Peyer's patch (tissue), 4 donors: ENCODE data around the gene RMRP.

Experiments used
- POLR2A ChIP-seq, 2 donors: fragments of 450-650 bp; IDR thresholded peaks; one replicate each; pipeline ENCODE4 v1.5.1; 2017; ENCODE audit warnings: antibody characterized with exemption in 2 of 2, mild to moderate bottlenecking in 2 of 2, moderate library complexity in 2 of 2
- TF ChIP-seq, protein P1 (sequence below), 6 experiments: fragments of 450-650 bp in 4 of 6; fragments of 200-600 bp in 2 of 6; sonication (generic) in 1 of 6; IDR thresholded peaks; one replicate each; pipeline ENCODE4 v1.5.1; 2017 to 2019; ENCODE audit warnings: antibody characterized with exemption in 6 of 6, mild to moderate bottlenecking in 3 of 6, moderate library complexity in 1 of 6

- TF ChIP-seq, protein P1, sequence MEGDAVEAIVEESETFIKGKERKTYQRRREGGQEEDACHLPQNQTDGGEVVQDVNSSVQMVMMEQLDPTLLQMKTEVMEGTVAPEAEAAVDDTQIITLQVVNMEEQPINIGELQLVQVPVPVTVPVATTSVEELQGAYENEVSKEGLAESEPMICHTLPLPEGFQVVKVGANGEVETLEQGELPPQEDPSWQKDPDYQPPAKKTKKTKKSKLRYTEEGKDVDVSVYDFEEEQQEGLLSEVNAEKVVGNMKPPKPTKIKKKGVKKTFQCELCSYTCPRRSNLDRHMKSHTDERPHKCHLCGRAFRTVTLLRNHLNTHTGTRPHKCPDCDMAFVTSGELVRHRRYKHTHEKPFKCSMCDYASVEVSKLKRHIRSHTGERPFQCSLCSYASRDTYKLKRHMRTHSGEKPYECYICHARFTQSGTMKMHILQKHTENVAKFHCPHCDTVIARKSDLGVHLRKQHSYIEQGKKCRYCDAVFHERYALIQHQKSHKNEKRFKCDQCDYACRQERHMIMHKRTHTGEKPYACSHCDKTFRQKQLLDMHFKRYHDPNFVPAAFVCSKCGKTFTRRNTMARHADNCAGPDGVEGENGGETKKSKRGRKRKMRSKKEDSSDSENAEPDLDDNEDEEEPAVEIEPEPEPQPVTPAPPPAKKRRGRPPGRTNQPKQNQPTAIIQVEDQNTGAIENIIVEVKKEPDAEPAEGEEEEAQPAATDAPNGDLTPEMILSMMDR (IDR thresholded peaks at IDR 0.05) = no peak
- no peak for TF ChIP-seq POLR2A (IDR thresholded peaks at IDR 0.05)
These were observed 21.5 kb downstream of the RMRP start for GRCh38 chr9:35636135-35636876.
